HS-5 (cell line): ENCODE measurements around the gene MAMLD1.
A peak's percentile ranks its signal among the peaks of the same experiment; 100 is the strongest.

ENCODE experiments used
- DNase-seq: peaks from one replicate; pipeline ENCODE4 v3.0.0-alpha.2; 2012; ENCODE audit warnings: low read depth

MAMLD1 gene

GRCh38 chrX:150460781-150461180 is 97.7 kb downstream of the MAMLD1 start:
- no peak for DNase-seq

GRCh38 chrX:150463566-150463965 is 100.4 kb downstream of the MAMLD1 start:
- DNase-seq = no peak

DNA sequence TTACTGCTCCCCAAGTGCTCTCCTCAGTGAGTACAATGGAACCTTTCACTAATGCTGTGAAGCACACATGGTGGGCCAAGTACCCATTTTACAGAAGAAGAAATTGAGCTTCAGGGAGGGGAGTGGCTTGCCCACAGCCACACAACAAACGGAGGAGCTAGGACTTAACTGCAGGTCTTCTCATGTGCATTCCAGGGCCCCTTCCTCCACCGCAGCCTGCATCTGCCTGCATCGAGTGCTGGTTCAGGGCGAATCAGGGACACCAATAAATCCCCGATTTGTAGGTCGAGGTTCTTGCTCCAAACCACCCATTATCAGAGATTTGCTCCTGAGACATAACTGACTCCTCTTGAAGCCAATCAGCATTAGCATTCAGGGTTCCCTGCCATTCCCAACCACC is 100.9 kb downstream of the MAMLD1 start:
- DNase-seq = no peak

- DNase-seq = no peak
These were observed 102.2 kb downstream of the MAMLD1 start for GRCh38 chrX:150465326-150465725.

- DNase-seq = no peak
These were observed 103.0 kb downstream of the MAMLD1 start for GRCh38 chrX:150465881-150466775.

- no peak for DNase-seq
These were observed 109.2 kb downstream of the MAMLD1 start for GRCh38 chrX:150472306-150472705.

DNA sequence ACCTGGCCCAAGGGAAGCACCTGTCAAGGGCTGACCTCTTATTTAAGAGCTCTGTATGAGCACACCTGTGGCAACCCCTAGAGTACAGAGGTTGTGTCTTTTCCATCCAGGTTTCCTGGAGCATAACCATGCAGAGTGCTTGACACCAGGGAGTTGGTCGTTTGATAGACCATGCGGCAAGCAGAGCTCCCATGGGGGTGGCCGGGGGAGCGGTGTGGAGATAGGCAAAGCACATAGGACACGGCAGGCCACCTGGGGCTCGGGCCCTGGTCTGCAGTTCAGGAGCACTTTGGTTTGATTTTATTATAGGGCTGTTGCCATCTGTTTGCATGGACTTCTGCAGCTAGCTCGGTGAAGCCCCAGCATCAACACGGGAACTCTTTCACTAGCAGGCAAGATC is 110.3 kb downstream of the MAMLD1 start:
- no peak for DNase-seq

- DNase-seq = no peak
These were observed 112.3 kb downstream of the MAMLD1 start for GRCh38 chrX:150475461-150475860.

DNA sequence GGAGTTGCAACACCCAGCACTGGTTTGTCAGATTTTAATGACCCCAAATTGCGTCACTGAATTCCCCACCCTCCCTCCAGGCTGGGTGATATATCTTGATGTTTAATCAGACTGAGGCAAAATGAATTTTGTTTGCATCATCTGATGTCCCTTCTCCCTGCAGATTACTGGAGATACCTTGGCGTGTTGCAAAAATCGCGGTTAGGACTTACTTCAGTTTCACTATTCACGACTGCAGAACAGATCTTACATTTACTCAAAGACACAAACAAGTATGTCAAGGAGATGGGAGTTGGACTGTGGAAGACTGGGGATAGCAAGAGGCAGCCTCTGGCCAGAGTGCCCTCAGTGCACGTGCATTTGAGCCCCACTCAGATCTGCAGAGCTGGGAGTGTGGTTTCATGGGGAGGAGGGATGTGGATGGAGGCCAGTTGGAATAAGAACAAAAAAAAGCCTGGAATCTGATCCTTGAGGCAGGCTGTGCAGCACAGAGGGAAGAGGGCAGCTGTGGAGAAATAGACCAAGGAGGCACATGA is 113.1 kb downstream of the MAMLD1 start:
- no peak for DNase-seq

- DNase-seq = no peak
These were observed 114.3 kb downstream of the MAMLD1 start for GRCh38 chrX:150477371-150477770.

DNA sequence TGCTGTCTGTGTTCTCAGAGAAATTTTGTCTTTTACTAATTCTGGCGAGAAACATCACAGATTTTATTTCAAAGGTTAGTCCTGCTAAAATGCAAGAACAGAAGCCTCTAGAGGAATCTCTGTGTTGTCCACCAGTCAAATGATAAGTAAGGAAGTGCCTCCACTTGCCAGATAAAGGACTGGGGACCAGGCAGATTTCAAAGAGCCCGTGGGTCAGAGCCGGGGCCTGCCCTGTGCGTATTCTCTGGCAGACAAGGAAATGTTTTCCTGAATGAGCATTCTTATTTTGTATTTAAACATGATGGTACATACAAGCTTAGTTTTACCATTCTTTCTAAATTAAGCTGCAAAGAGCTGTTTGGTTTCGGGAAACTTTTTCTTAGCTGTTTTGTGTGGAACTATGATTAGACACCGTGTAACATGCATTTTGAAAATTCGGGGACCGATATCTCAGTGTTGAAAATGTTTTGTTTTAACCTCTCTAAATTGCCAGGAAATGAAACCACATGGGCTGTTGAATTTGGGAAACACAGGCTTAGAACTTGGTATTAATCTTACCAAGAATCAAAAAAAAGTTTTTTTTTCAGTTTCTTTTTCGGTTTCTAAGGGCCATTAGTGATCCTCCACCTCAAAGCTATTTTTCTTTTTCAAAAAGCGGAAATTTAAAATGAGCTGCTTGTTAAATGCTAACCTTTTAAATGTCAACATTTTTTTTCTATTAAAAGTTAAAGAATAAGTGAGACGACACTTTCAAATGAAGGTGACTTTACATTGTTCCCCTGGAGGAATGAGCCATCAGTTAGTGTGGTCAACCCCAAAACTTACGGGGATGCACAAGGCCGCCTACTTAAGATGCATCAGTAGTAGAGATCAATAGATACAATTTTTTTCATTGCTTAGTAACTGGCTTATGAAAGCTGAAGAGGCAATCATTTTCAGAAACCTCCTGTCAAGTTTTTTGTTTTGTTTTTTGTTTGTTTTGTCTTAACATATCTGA is 115.7 kb downstream of the MAMLD1 start:
- no peak for DNase-seq

GRCh38 chrX:150482537-150483206 is 119.6 kb downstream of the MAMLD1 start:
- peak; percentile 31 for DNase-seq

GRCh38 chrX:150483356-150483985 is 120.4 kb downstream of the MAMLD1 start:
- DNase-seq = no peak

DNA sequence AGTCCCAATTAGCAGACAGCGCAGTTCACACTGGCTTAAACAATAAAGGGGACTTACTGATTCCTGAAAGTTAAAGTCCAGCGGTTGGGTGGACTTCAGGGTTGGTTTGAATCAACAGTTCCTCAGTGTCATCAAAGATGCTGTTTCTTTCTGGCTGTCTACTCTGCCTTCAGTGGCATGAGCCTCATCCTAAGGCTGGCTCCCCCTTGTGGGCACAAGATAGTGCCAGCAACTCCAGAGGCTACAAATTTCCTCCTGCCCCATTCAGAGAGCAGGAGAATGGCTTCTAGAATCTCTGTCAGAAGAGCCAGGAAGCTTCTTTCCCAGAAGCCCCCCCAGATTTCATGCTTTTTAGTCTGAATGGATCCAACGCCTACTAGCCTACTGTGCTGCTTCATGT is 122.9 kb downstream of the MAMLD1 start:
- DNase-seq = no peak

GRCh38 chrX:150487369-150488094 is 124.4 kb downstream of the MAMLD1 start:
- DNase-seq = no peak

DNA sequence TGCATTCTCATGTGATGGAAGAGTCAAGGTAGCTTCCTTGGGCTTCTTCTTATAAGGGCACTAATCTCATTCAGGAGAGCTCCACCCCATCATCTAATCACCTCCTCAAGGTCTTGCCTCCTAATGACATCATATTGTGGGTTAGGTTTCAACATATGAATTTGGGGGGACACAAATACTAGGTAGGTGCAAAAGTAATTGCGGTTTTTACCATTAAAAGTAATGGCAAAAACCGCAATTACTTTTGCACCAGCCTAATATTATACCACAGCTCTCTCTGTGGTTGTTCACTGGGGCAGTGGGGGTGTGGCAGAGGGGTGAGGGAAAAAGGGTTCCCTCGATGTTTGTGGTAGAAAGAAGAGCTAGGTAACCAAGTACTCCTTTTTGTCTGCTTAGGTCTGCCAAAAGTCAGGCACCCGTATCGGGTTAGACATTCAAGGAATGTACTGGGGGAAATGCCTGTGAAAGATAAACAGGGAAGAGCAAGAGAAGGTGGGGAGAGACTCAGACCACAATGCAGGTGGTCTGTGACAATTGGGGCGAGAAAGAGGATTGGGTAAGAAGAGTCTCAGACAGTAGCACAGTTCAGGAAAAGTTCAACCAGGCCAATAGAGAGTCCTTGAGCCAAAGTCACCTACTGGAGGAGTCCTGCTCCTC is 126.4 kb downstream of the MAMLD1 start:
- no peak for DNase-seq

GRCh38 chrX:150495496-150495895 is 132.4 kb downstream of the MAMLD1 start:
- no peak for DNase-seq

DNA sequence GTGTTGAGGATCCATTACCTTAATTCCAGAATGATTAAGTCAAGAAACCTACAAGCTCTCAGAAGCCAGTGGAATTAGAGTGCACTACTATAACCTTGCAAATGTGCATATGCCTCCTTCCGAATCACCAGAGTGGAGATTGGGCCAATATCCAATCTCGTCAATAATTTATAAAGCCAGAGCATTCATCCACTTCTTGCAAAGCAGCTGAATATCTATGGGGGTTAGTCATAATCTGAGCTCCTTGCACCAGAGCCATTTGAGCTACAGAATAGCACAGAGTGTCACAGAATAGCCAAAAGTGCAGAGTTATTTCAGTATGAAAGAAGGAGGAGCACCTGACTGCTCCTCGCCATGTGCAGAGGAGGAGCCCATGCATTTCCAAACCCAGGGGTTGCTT is 136.1 kb downstream of the MAMLD1 start:
- DNase-seq = no peak

GRCh38 chrX:150502091-150502490 is 139.0 kb downstream of the MAMLD1 start:
- DNase-seq = no peak
